Brain microvascular endothelial cell (primary cell): ENCODE results near the gene ADAMTS4.

Experiments
- DNase-seq: peaks from one replicate; pipeline ENCODE4 v3.0.0-alpha.2; 2020
- H3K27ac ChIP-seq: fragments of 250-450 bp; sonication (Bioruptor Pico); 2 replicates; pipeline ENCODE4 v1.5.1; 2020; ENCODE audit warnings: mild to moderate bottlenecking, moderate library complexity
- H3K27me3 ChIP-seq: fragments of 250-450 bp; sonication (Bioruptor Pico); replicated peaks from 2 replicates; pipeline ENCODE4 v1.5.1; 2020; ENCODE audit warnings: mild to moderate bottlenecking
- H3K36me3 ChIP-seq: fragments of 250-450 bp; sonication (Bioruptor Pico); replicated peaks from 2 replicates; pipeline ENCODE4 v1.5.1; 2020; ENCODE audit warnings: mild to moderate bottlenecking
- H3K4me3 ChIP-seq: 2 replicates; pipeline ENCODE4 v1.5.1; 2011; ENCODE audit warnings: low read depth, mild to moderate bottlenecking, control low read depth, low read length, moderate library complexity
- CTCF ChIP-seq: IDR thresholded peaks from 2 replicates; pipeline ENCODE4 v1.5.1; 2011; ENCODE audit warnings: low read depth, mild to moderate bottlenecking, moderate library complexity, low read length, control low read depth, inconsistent platforms; ENCODE audit errors: missing control alignments
- in situ Hi-C: cut with HindIII; loops from 2 replicates; pipeline ENCODE4 v1.10.0; 2017; ENCODE audit warnings: low sequenced_read_pairs, low pct_ligation_motif_present

ADAMTS4 gene

GRCh38 chr1:161182214-161182613 lies 16.6 kb downstream of the ADAMTS4 start:
- H3K36me3 ChIP-seq = no peaks in the 10 kb centered on the region
- TF ChIP-seq CTCF = no peak
- H3K27me3 ChIP-seq = no peaks in the 10 kb centered on the region
- no peak for DNase-seq
- H3K27ac ChIP-seq = no peak overlapping the region
- in situ Hi-C loops = no loop called here
- H3K4me3 ChIP-seq = no peak overlapping the region

DNA sequence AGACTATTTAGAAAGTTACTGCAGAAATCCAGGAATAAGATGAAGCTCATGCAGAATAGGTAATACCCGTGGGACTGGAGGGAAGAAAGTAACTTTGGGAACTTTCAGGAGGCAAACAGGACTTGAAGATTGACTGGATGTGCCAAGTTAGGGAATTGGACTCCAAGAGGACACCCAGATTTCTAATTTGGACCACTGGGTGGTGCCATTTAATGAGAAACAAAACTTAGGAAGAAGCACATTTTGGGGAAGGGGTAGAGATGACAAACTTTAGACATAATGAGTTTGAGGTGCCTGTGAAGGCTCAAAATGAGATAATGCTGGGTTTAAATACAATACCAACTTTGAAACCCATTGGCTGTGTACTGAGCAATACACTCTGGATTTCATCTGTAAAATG lies 18.2 kb downstream of the ADAMTS4 start:
- no peak overlapping the region for H3K4me3 ChIP-seq
- H3K27ac ChIP-seq = no peak overlapping the region
- no peak for DNase-seq
- in situ Hi-C loops = no loop called here
- no peaks in the 10 kb centered on the region for H3K36me3 ChIP-seq
- no peaks in the 10 kb centered on the region for H3K27me3 ChIP-seq
- peak; percentile 51 for TF ChIP-seq CTCF

DNA sequence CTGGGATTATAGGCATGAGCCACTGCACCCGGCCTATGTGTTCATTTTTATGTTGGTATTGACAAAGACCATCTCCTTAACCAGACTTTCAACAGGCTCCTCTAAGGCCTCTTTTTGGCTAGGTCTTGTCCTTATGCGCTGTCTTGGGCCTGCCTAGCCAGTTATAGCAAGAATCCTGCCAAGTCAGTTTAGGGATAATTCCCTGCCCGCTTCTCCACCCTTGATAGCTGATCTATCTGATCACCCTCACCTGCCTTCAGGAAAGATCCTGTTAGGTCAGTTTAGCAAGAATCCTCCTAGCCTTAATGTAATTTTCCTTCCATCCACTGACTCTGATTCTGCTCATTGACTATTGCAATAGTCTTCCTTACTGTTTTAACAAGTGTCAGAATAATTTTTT lies 19.2 kb downstream of the ADAMTS4 start:
- Histone ChIP-seq H3K36me3 (peaks cover 5% of the 10 kb centered on the region), H3K27ac (no peak overlapping the region), H3K4me3 (no peak overlapping the region), H3K27me3 (no peaks in the 10 kb centered on the region)
- no peak for TF ChIP-seq CTCF
- in situ Hi-C loops = no loop called here
- no peak for DNase-seq

- no peak for DNase-seq
- H3K4me3 ChIP-seq = peak overlapping the region; percentile 96
- no peak for TF ChIP-seq CTCF
- H3K27ac ChIP-seq = peak overlapping the region; percentile 81
- peaks cover 19% of the 10 kb centered on the region for H3K36me3 ChIP-seq
- in situ Hi-C loops = no loop called here
- no peaks in the 10 kb centered on the region for H3K27me3 ChIP-seq
These were observed 21.0 kb downstream of the ADAMTS4 start for GRCh38 chr1:161177936-161178244.

- H3K36me3 ChIP-seq = peaks cover 22% of the 10 kb centered on the region
These were observed 21.5 kb downstream of the ADAMTS4 start, which contains the start of gene B4GALT3 for GRCh38 chr1:161177112-161177935. Gene B4GALT3, minus strand, starts transcription at chr1:161177507. Its CDS starts 1,447 bp downstream, at chr1:161176060.

More at GRCh38 chr1:161177112-161177935, 21.5 kb downstream of the ADAMTS4 start, which contains the start of gene B4GALT3:
- in situ Hi-C loops = no loop called here
- peak; percentile 78 for DNase-seq
- Histone ChIP-seq H3K27ac (peak within 1 kb of the TSS; percentile 81), H3K27me3 (no peaks in the 10 kb centered on the region), H3K4me3 (peak within 1 kb of the TSS; percentile 96)
- peak; percentile 21 for TF ChIP-seq CTCF
